Activated T-cell treated with anti-CD3 and anti-CD28 coated beads, Interleukin-2, amount 50 U/mL, for 72 hours (primary cell): ENCODE results near the gene FOXO6. TPM values are rescaled to one million over a fixed set of nuclear protein-coding genes. Genes with fewer than 3 reads are reported as not detected.

Source experiments
- ATAC-seq, 2 donors: fragments of 150-1000 bp; cut with Tn5 transposase; replicated peaks in 1 of 2; 2 replicates each; pipeline ENCODE4 v1.10.0; 2021; ENCODE audit warnings: moderate library complexity in 2 of 2, mild to moderate bottlenecking in 1 of 2
- DNase-seq, 2 donors: peaks; one replicate each; pipeline ENCODE4 v3.0.0; 2021 to 2022; ENCODE audit warnings: mixed read lengths in 1 of 2
- H3K27ac Mint-ChIP-seq: one replicate; pipeline ENCODE4 v1.8.0; 2022; ENCODE audit warnings: mild to moderate bottlenecking, moderate library complexity, mixed read lengths
- H3K27me3 Mint-ChIP-seq: one replicate; pipeline ENCODE4 v1.8.0; 2022; ENCODE audit warnings: low read depth, mixed read lengths
- H3K36me3 Mint-ChIP-seq, 2 donors: one replicate each; pipeline ENCODE4 v1.8.0; 2022; ENCODE audit warnings: mixed read lengths in 2 of 2, mild to moderate bottlenecking in 1 of 2; ENCODE audit not compliant: insufficient read depth in 2 of 2
- H3K4me1 Mint-ChIP-seq: one replicate; pipeline ENCODE4 v1.8.0; 2022; ENCODE audit warnings: low read depth, mixed read lengths
- H3K4me3 Mint-ChIP-seq, 2 donors: one replicate each; pipeline ENCODE4 v1.8.0; 2022; ENCODE audit warnings: mild to moderate bottlenecking in 2 of 2, mixed read lengths in 2 of 2, moderate library complexity in 2 of 2
- H3K9me3 Mint-ChIP-seq, 2 donors: one replicate each; pipeline ENCODE4 v1.8.0; 2022; ENCODE audit warnings: mixed read lengths in 2 of 2
- total RNA-seq, 2 donors: library from RNA; stranded (reverse); gene quantifications; one replicate each; pipeline ENCODE4 v1.2.3, GENCODE V29; 2022

FOXO6 gene
- total RNA-seq, 2 donors from 2014 or later = 0.19 to 0.21 TPM

- H3K36me3 Mint-ChIP-seq = no peaks in the 10 kb centered on the region
- H3K27me3 Mint-ChIP-seq = peaks cover 25% of the 10 kb centered on the region
- peaks cover 14% of the 10 kb centered on the region for H3K4me1 Mint-ChIP-seq
- no peak overlapping the region for H3K27ac Mint-ChIP-seq
- no peak overlapping the region for H3K4me3 Mint-ChIP-seq
- no peaks in the 10 kb centered on the region for H3K9me3 Mint-ChIP-seq
- no peak for DNase-seq
- ATAC-seq = no peak
These were observed 7.6 kb downstream of the FOXO6 start for GRCh38 chr1:41368801-41369200.

GRCh38 chr1:41369531-41369930 lies 8.3 kb downstream of the FOXO6 start:
- Mint-ChIP-seq H3K27ac (no peak overlapping the region), H3K9me3 (no peaks in the 10 kb centered on the region), H3K27me3 (peaks cover 22% of the 10 kb centered on the region), H3K4me1 (peaks cover 11% of the 10 kb centered on the region), H3K36me3 (no peaks in the 10 kb centered on the region), H3K4me3 (no peak overlapping the region)
- ATAC-seq (no peak), DNase-seq (no peak)

GRCh38 chr1:41370225-41370624 lies 9.0 kb downstream of the FOXO6 start:
- ATAC-seq (no peak), DNase-seq (no peak)
- peaks cover 7% of the 10 kb centered on the region for H3K4me1 Mint-ChIP-seq
- no peak overlapping the region for H3K27ac Mint-ChIP-seq
- H3K4me3 Mint-ChIP-seq = no peak overlapping the region
- peaks cover 15% of the 10 kb centered on the region for H3K27me3 Mint-ChIP-seq
- no peaks in the 10 kb centered on the region for H3K9me3 Mint-ChIP-seq
- no peaks in the 10 kb centered on the region for H3K36me3 Mint-ChIP-seq

- H3K9me3 Mint-ChIP-seq = no peaks in the 10 kb centered on the region
- no peak for DNase-seq
- H3K27ac Mint-ChIP-seq = no peak overlapping the region
- H3K27me3 Mint-ChIP-seq = peaks cover 18% of the 10 kb centered on the region
- H3K4me3 Mint-ChIP-seq = no peak overlapping the region
- no peaks in the 10 kb centered on the region for H3K36me3 Mint-ChIP-seq
- no peak for ATAC-seq
- H3K4me1 Mint-ChIP-seq = peaks cover 5% of the 10 kb centered on the region
These were observed 9.7 kb downstream of the FOXO6 start for GRCh38 chr1:41370756-41371420.

- H3K27me3 Mint-ChIP-seq = peaks cover 26% of the 10 kb centered on the region
- ATAC-seq (no peak), DNase-seq (no peak)
- no peaks in the 10 kb centered on the region for H3K9me3 Mint-ChIP-seq
- H3K4me1 Mint-ChIP-seq = peaks cover 5% of the 10 kb centered on the region
- no peak overlapping the region for H3K4me3 Mint-ChIP-seq
- no peak overlapping the region for H3K27ac Mint-ChIP-seq
- H3K36me3 Mint-ChIP-seq = no peaks in the 10 kb centered on the region
These were observed 10.7 kb downstream of the FOXO6 start for GRCh38 chr1:41371630-41372599.

GRCh38 chr1:41372600-41372993 lies 11.4 kb downstream of the FOXO6 start:
- Mint-ChIP-seq H3K27me3 (peaks cover 19% of the 10 kb centered on the region), H3K27ac (no peak overlapping the region), H3K36me3 (no peaks in the 10 kb centered on the region), H3K4me1 (no peaks in the 10 kb centered on the region), H3K9me3 (no peaks in the 10 kb centered on the region), H3K4me3 (no peak overlapping the region)
- DNase-seq (no peak), ATAC-seq (no peak)

- H3K4me1 Mint-ChIP-seq = no peaks in the 10 kb centered on the region
- no peaks in the 10 kb centered on the region for H3K9me3 Mint-ChIP-seq
- ATAC-seq (no peak), DNase-seq (no peak)
- no peak overlapping the region for H3K4me3 Mint-ChIP-seq
- H3K27ac Mint-ChIP-seq = no peak overlapping the region
- no peaks in the 10 kb centered on the region for H3K36me3 Mint-ChIP-seq
- peaks cover 14% of the 10 kb centered on the region for H3K27me3 Mint-ChIP-seq
These were observed 12.1 kb downstream of the FOXO6 start for GRCh38 chr1:41373373-41373772.

- ATAC-seq (no peak), DNase-seq (no peak)
- H3K4me1 Mint-ChIP-seq = no peaks in the 10 kb centered on the region
- H3K27me3 Mint-ChIP-seq = peaks cover 24% of the 10 kb centered on the region
- no peak overlapping the region for H3K4me3 Mint-ChIP-seq
- no peaks in the 10 kb centered on the region for H3K36me3 Mint-ChIP-seq
- no peak overlapping the region for H3K27ac Mint-ChIP-seq
- H3K9me3 Mint-ChIP-seq = no peaks in the 10 kb centered on the region
These were observed 13.5 kb downstream of the FOXO6 start for GRCh38 chr1:41374711-41375110.

GRCh38 chr1:41377397-41377796 lies 16.2 kb downstream of the FOXO6 start:
- no peak overlapping the region for H3K27ac Mint-ChIP-seq
- ATAC-seq (no peak), DNase-seq (no peak)
- no peaks in the 10 kb centered on the region for H3K36me3 Mint-ChIP-seq
- no peaks in the 10 kb centered on the region for H3K4me1 Mint-ChIP-seq
- H3K27me3 Mint-ChIP-seq = peaks cover 37% of the 10 kb centered on the region
- no peak overlapping the region for H3K4me3 Mint-ChIP-seq
- no peaks in the 10 kb centered on the region for H3K9me3 Mint-ChIP-seq

GRCh38 chr1:41378222-41378621 lies 17.0 kb downstream of the FOXO6 start:
- peaks cover 4% of the 10 kb centered on the region for H3K4me1 Mint-ChIP-seq

GRCh38 chr1:41378999-41379737 lies 17.9 kb downstream of the FOXO6 start:
- H3K4me3 Mint-ChIP-seq = no peak overlapping the region
- H3K27ac Mint-ChIP-seq = no peak overlapping the region
- peaks cover 51% of the 10 kb centered on the region for H3K27me3 Mint-ChIP-seq
- H3K4me1 Mint-ChIP-seq = peaks cover 11% of the 10 kb centered on the region
- H3K9me3 Mint-ChIP-seq = no peaks in the 10 kb centered on the region
- no peaks in the 10 kb centered on the region for H3K36me3 Mint-ChIP-seq
- ATAC-seq (no peak), DNase-seq (no peak)

More at GRCh38 chr1:41378222-41378621, 17.0 kb downstream of the FOXO6 start:
- Mint-ChIP-seq H3K27ac (no peak overlapping the region), H3K27me3 (peaks cover 41% of the 10 kb centered on the region), H3K9me3 (no peaks in the 10 kb centered on the region), H3K4me3 (no peak overlapping the region), H3K36me3 (no peaks in the 10 kb centered on the region)
- ATAC-seq (no peak), DNase-seq (no peak)

- no peak for ATAC-seq
- Mint-ChIP-seq H3K9me3 (no peaks in the 10 kb centered on the region), H3K4me1 (peaks cover 11% of the 10 kb centered on the region), H3K27ac (no peak overlapping the region), H3K27me3 (peaks cover 56% of the 10 kb centered on the region), H3K36me3 (no peaks in the 10 kb centered on the region), H3K4me3 (no peak overlapping the region)
- no peak for DNase-seq
These were observed 18.5 kb downstream of the FOXO6 start for GRCh38 chr1:41379738-41380130.

GRCh38 chr1:41380195-41380594 lies 19.0 kb downstream of the FOXO6 start:
- DNase-seq = no peak
- H3K4me1 Mint-ChIP-seq = peaks cover 11% of the 10 kb centered on the region
- no peak overlapping the region for H3K4me3 Mint-ChIP-seq
- ATAC-seq = no peak
- H3K27me3 Mint-ChIP-seq = peaks cover 61% of the 10 kb centered on the region
- no peaks in the 10 kb centered on the region for H3K36me3 Mint-ChIP-seq
- no peaks in the 10 kb centered on the region for H3K9me3 Mint-ChIP-seq
- no peak overlapping the region for H3K27ac Mint-ChIP-seq
